Measurements from ENCODE around the gene LIM2. TPM values are rescaled to one million over a fixed set of nuclear protein-coding genes. Genes with fewer than 3 reads are reported as not detected.
"Not testable (repeated sequence)": the region's sequence is repeated elsewhere in the genome, so short reads cannot be mapped to it uniquely, and the experiment has no call there.

The LIM2 gene
- total RNA-seq, 1 donor from 2014 or later: not detected

DNA sequence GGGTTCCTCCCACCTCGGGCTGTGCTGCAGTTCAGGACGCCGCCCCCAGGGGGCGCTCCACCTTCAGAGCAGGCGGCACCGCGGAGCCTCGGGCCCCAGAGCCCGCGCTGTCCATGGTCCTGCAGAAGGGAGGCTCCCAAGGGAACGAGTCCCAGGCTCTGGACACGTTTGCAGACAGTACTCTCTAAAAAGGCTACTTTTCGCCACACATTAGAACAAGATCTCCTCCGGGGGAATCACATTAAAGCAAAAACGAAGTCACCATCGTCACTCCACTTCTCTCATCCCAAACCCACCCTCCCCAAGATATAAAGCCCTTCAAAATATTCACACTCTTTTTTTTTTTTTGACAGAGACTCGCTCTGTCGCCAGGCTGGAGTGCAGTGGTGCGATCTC is 34.3 kb upstream of the LIM2 start:
- TF ChIP-seq, protein P1, sequence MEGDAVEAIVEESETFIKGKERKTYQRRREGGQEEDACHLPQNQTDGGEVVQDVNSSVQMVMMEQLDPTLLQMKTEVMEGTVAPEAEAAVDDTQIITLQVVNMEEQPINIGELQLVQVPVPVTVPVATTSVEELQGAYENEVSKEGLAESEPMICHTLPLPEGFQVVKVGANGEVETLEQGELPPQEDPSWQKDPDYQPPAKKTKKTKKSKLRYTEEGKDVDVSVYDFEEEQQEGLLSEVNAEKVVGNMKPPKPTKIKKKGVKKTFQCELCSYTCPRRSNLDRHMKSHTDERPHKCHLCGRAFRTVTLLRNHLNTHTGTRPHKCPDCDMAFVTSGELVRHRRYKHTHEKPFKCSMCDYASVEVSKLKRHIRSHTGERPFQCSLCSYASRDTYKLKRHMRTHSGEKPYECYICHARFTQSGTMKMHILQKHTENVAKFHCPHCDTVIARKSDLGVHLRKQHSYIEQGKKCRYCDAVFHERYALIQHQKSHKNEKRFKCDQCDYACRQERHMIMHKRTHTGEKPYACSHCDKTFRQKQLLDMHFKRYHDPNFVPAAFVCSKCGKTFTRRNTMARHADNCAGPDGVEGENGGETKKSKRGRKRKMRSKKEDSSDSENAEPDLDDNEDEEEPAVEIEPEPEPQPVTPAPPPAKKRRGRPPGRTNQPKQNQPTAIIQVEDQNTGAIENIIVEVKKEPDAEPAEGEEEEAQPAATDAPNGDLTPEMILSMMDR (IDR thresholded peaks at IDR 0.05; ENCODE audit: unreplicated experiment): peak; percentile 99
- peak; percentile 87 to 97 for DNase-seq (ENCODE audit: low spot score in 2 of 2, unreplicated experiment in 2 of 2)
- no peaks in the 10 kb centered on the region for H3K36me3 Mint-ChIP-seq
- H3K27ac Mint-ChIP-seq: no peak overlapping the region
- H3K4me1 Mint-ChIP-seq: no peaks in the 10 kb centered on the region
- H3K27me3 Mint-ChIP-seq (ENCODE audit: low read depth): peaks cover 12% of the 10 kb centered on the region
- H3K9me3 Mint-ChIP-seq: no peaks in the 10 kb centered on the region
- no peak overlapping the region for H3K4me3 Mint-ChIP-seq

DNA sequence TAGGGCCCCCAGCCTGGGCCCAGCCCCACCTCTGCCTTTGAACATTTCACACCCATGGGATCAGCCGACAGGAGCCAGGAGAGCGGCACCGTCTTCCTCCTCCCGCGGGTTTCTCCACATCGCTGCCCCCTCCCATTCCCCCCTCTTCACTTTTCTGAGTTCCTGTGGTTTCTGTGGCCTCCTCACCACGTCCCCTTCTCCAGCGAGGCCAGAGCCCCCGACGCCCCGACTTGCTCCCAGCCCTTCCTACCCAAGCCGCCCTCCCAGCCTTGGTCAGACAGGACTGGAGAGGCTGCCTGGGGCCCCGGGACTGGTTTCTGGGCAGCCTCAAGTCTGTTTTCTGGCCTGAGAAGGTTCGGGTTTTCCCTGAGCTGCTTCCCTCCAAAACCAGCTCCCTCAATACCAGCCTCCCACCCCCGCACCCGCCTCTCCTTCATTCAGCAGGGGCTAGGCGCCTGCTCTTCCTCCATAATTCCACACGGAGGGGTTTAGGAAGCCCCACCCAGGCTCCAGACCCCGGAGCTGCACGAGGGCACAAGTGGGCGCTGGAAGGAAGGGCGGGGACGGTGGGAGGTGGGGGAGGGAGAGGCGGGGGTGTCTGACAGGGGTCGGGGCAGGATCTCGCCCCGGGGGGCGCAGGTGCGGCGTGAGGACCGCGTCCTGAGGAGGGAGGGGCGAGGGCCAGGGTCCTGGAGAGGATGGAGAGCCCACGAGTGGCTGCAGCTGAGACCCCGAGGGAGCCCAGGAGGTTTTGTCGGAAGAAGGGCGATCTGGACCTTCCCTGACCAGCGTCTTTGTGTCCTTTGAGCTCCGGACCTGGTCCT is 33.7 kb upstream of the LIM2 start:
- no peak overlapping the region for H3K27ac Mint-ChIP-seq
- no peaks in the 10 kb centered on the region for H3K9me3 Mint-ChIP-seq
- H3K4me1 Mint-ChIP-seq: no peaks in the 10 kb centered on the region
- peaks cover 14% of the 10 kb centered on the region for H3K27me3 Mint-ChIP-seq (ENCODE audit: low read depth)
- no peak for DNase-seq (ENCODE audit: low spot score in 2 of 2, unreplicated experiment in 2 of 2)
- TF ChIP-seq, protein P1 (IDR thresholded peaks at IDR 0.05; ENCODE audit: unreplicated experiment): no peak
- H3K4me3 Mint-ChIP-seq: no peak overlapping the region
- no peaks in the 10 kb centered on the region for H3K36me3 Mint-ChIP-seq

DNA sequence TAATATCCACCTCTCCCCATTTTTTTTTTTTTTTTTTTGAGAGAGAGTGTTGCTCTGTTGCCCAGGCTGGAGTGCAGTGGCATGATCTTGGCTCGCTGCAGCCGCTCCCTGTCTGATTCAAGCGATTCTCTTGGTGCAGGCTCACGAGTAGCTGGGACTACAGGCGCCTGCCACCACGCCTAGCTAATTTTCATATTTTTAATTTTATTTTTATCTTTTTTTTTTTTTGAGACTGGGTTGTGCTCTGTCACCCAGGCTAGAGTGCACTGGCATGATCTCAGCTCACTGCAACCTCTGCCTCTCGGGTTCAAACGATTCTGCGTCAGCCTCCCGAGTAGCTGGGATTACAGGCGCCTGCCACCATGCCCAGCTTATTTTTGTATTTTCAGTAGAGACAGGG is 32.7 kb upstream of the LIM2 start:
- not testable (repeated sequence) for H3K9me3 Mint-ChIP-seq; H3K36me3 Mint-ChIP-seq; H3K4me1 Mint-ChIP-seq; H3K4me3 Mint-ChIP-seq; DNase-seq (ENCODE audit: low spot score in 2 of 2, unreplicated experiment in 2 of 2); H3K27ac Mint-ChIP-seq
- peaks cover 14% of the 10 kb centered on the region for H3K27me3 Mint-ChIP-seq (ENCODE audit: low read depth)

DNA sequence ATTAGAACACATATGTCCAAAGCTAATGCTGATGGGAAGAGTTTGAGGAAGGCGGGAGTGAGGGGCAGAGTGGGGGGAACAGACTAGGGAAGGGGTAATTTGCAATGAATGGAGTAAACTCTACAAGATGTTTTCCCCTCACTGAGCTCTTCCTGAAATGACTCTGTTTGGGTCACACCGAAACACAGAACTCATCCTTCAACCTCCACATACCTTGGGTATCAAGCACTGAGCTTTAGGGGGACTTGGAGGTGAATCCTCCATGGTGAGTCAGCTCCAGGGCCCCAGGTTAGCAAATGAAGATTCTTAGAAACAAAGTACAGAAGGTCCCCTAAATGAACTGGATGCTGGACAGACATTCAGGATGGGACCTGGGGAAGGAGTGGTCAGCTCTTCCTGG is 30.9 kb upstream of the LIM2 start:
- TF ChIP-seq, protein P1 (IDR thresholded peaks at IDR 0.05; ENCODE audit: unreplicated experiment): no peak
- no peaks in the 10 kb centered on the region for H3K9me3 Mint-ChIP-seq
- peaks cover 14% of the 10 kb centered on the region for H3K27me3 Mint-ChIP-seq (ENCODE audit: low read depth)
- DNase-seq (ENCODE audit: low spot score in 2 of 2, unreplicated experiment in 2 of 2): no peak
- no peak overlapping the region for H3K27ac Mint-ChIP-seq
- H3K4me3 Mint-ChIP-seq: no peak overlapping the region
- H3K36me3 Mint-ChIP-seq: no peaks in the 10 kb centered on the region
- H3K4me1 Mint-ChIP-seq: no peaks in the 10 kb centered on the region

DNA sequence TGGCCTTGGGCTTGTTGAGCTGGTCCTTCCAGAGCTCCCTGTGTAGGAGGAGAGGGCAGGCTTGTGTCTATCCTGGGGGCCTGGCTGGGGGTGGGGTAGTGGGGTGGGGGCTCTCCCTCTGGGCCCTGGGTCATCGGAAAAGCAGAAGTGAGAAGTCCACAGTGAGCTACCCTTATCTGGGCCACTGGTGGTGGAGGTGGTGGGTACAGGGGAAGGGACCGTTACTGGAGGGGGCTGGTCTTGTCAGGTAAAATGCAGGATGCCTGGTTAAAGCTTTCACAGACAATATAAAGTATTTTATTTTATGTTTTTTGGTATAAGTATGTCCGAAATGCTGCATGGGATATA is 30.0 kb upstream of the LIM2 start:
- H3K27me3 Mint-ChIP-seq (ENCODE audit: low read depth): peaks cover 14% of the 10 kb centered on the region
- no peaks in the 10 kb centered on the region for H3K36me3 Mint-ChIP-seq
- H3K27ac Mint-ChIP-seq: no peak overlapping the region
- TF ChIP-seq, protein P1 (IDR thresholded peaks at IDR 0.05; ENCODE audit: unreplicated experiment): no peak
- no peaks in the 10 kb centered on the region for H3K9me3 Mint-ChIP-seq
- H3K4me1 Mint-ChIP-seq: no peaks in the 10 kb centered on the region
- DNase-seq (ENCODE audit: low spot score in 2 of 2, unreplicated experiment in 2 of 2): no peak
- no peak overlapping the region for H3K4me3 Mint-ChIP-seq

DNA sequence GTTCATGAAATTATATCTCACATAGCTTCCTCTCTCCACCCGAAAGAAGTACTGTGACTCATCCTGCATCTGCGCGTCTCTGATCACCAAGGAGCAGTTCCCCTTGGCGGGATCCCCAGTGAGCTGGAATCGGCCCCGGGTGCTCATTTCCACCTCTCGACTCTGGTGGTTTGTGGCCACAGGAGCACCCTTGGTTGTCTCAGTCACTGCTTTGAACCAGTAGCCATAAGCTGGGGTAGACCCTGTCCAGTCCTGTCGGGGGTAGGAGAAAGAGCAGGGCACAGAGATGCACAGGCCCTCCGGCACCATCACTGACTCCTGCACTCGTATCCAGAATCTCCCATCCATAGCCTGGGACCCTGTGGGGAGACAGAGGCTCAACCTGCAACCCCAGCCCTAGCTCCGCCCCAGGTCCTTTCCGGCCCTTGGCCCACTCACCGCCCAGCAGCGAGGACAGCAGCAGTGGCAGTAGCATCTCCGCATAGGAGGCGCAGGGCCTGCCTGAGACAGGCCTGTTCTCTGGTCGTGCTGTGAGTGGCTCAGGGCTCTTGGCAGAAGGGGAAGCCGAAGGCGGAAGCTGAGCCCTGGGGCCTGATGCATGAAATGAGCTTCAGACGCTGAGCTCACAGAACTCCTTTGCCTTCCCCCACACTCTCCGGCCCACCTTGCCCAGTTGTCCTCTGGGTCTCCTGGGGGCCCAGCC is 29.5 kb upstream of the LIM2 start, which contains the start of gene SIGLEC10:
TSS of gene SIGLEC10 (minus strand) at position 536 of the 703 bp plus-strand sequence. CDS start at position 475, 61 bp downstream.
- no peaks in the 10 kb centered on the region for H3K4me1 Mint-ChIP-seq
- H3K27ac Mint-ChIP-seq: no peak within 1 kb of the TSS
- no peak within 1 kb of the TSS for H3K4me3 Mint-ChIP-seq
- no peaks in the 10 kb centered on the region for H3K9me3 Mint-ChIP-seq
- TF ChIP-seq, protein P1 (IDR thresholded peaks at IDR 0.05; ENCODE audit: unreplicated experiment): no peak
- no peak for DNase-seq (ENCODE audit: low spot score in 2 of 2, unreplicated experiment in 2 of 2)
- H3K36me3 Mint-ChIP-seq: no peaks in the 10 kb centered on the region
- peaks cover 14% of the 10 kb centered on the region for H3K27me3 Mint-ChIP-seq (ENCODE audit: low read depth)

DNA sequence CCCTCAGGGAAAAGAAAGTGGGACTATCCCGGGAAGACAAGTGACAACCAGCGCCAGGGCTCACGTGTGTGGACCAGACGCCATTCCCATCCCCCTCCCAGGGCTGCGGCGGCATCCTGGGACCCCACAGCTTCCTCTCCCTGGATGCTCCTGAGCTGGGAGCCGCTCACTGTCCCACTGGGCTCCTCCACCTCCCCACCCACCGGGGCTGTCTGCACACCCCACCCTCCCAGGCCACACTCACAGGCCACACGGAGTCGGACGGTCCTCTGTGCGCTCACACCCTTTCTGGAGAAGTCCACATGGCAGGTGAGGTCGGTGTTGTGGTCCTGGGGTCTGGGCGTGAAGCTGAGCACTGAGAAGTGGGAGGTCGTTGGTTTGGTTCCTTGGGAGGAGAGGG is 28.6 kb upstream of the LIM2 start:
- not testable (repeated sequence) for DNase-seq (ENCODE audit: low spot score in 2 of 2, unreplicated experiment in 2 of 2)

More for the DNA sequence above, 28.6 kb upstream of the LIM2 start:
- H3K4me1 Mint-ChIP-seq, H3K36me3 Mint-ChIP-seq, H3K9me3 Mint-ChIP-seq, H3K27ac Mint-ChIP-seq, H3K4me3 Mint-ChIP-seq: not testable (repeated sequence)
- peaks cover 14% of the 10 kb centered on the region for H3K27me3 Mint-ChIP-seq (ENCODE audit: low read depth)

Data from mesothelial cell of epicardium (in vitro differentiated cells).